Epithelial cell of proximal tubule (primary cell): ENCODE data around the gene UNG. TPM values are rescaled to one million over a fixed set of nuclear protein-coding genes. Genes with fewer than 3 reads are reported as not detected.

ENCODE experiments used
- DNase-seq: peaks from one replicate; pipeline ENCODE4 v3.0.0-alpha.2; 2011; ENCODE audit warnings: low read depth
- H3K4me3 ChIP-seq: 2 replicates; pipeline ENCODE4 v1.5.1; 2011; ENCODE audit warnings: low read depth, mild to moderate bottlenecking, low read length
- total RNA-seq: library from RNA; depleted of rRNA; stranded (reverse); fragments of >200 nt; gene quantifications from 2 replicates; pipeline ENCODE4 v1.2.3, GENCODE V29; 2015
- TF ChIP-seq, protein P1 (sequence below): conservative IDR thresholded peaks from 2 replicates; pipeline ENCODE4 v1.5.1; 2012; ENCODE audit warnings: low read depth, mild to moderate bottlenecking, low read length

The UNG gene
- total RNA-seq, 1 donor from 2014 or later: 118 TPM

DNA sequence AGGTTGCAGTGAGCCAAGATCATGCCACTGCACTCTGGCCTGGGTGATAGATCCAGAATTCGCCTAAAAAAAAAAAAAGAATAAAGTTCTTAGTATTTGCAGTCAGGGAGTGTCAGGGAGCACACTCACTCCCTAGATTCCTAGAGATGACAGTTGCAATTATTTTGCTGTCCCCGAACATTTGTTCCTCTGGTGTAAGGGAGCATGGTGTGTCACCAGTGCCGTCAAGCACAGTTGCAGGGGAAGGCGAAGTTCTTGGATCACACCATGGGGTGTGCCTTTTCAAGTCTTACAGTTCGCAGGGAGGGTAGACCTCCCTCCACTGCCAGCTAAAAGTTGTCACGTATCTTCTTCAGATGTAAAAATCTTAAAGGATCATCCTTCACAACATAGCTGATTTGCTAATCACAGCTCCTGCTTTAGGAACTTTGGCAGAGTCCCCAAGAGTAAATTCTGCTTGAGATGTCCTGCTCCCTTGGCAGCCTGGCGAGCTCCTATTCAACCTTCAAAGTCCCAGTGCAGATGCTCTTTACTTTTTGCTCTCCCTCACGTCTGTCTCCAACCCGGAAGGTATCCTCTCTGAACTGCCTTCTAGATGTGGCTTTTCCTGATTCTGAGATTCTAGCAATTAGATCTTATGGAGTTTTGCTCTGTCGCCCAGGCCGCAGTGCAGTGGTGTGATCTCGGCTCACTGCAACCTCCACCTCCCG lies 30.3 kb downstream of the UNG start:
- TF ChIP-seq, protein P1, sequence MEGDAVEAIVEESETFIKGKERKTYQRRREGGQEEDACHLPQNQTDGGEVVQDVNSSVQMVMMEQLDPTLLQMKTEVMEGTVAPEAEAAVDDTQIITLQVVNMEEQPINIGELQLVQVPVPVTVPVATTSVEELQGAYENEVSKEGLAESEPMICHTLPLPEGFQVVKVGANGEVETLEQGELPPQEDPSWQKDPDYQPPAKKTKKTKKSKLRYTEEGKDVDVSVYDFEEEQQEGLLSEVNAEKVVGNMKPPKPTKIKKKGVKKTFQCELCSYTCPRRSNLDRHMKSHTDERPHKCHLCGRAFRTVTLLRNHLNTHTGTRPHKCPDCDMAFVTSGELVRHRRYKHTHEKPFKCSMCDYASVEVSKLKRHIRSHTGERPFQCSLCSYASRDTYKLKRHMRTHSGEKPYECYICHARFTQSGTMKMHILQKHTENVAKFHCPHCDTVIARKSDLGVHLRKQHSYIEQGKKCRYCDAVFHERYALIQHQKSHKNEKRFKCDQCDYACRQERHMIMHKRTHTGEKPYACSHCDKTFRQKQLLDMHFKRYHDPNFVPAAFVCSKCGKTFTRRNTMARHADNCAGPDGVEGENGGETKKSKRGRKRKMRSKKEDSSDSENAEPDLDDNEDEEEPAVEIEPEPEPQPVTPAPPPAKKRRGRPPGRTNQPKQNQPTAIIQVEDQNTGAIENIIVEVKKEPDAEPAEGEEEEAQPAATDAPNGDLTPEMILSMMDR: no peak
- no peak overlapping the region for H3K4me3 ChIP-seq
- DNase-seq: no peak

DNA sequence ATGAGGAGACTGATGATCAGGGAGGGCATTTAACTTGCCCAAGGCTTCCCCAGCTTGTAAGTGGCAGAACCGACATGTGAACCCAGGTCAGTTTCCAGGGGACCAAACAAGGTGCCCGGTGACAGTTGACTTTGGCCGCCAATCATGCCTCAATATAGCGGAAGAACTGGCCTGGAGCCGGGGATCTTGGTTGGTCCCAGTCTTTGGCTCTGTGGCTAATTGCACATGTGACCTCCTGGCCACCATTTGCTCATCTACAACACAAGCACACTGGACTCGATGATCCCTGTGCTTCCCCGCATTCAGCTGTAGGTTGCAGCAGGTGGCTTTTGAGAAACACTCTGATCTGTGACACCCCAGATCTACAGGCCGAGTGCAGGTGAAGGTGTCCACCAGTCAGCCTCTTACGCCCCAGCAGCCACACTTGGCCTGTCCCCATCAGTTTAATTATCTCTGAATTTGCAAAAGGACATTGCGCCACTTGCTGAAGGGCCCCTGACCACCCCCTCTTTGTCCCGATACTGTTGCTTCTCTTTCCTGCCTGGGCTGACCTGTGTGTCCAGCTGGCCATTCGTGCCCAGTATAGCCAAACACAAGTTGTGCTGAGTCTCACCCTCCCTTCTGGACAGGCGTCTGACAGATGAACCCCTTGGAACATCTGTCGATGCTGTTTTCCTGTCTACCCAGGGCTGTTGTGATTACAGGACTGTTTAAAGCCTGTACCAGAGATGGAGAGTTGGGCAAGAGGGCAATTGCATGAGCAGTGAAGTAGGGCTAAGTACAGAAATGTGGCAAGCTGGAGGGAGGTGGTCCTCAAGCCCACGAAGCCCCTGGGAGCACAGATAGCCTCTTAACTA lies 33.1 kb downstream of the UNG start:
- TF ChIP-seq, protein P1: no peak

DNA sequence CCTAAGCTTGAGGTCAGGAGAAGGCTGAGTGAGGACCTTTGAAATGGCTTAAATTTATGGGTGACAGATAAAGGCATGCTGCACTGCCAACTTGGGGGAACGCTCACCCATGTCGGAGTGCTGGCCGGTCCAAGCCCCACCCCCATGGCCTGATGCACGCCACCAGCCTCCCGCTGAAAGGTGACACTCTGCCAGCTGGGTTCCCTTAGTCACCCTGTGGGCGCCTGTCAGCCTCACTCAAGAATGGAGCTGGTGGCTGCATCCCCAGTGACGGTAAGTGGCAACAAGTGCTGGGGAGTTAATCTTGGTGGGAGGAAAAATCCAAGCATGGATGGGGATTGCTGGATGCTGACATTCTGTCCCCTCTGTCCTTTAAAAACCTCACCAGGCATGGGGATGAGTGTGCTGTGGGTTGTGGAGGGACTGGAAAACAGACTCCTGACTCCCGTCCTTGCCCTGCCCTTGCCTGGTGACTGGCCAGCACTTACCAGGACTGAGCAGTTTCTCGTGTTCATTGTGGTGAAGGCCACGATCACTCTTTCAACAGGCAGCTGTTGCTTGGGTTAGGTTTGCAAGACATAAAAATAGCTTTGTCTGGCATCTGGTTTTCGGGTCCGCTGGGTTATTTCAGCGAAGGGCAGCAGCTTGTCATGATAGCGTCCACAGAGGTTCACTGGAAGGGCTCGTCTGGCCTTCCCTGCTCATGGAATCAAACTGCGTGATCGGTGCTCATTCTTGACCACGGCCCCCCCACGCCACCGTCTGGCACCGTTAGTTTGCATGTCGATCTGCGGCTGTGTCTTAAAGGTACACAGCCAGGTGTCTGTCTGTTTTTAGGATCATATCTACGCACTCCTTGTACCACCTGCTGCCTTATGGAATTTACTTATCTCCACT lies 34.0 kb downstream of the UNG start:
- TF ChIP-seq, protein P1: no peak
- H3K4me3 ChIP-seq: no peak overlapping the region
- no peak for DNase-seq

More for the DNA sequence above, 33.1 kb downstream of the UNG start:
- H3K4me3 ChIP-seq: no peak overlapping the region
- DNase-seq: no peak

DNA sequence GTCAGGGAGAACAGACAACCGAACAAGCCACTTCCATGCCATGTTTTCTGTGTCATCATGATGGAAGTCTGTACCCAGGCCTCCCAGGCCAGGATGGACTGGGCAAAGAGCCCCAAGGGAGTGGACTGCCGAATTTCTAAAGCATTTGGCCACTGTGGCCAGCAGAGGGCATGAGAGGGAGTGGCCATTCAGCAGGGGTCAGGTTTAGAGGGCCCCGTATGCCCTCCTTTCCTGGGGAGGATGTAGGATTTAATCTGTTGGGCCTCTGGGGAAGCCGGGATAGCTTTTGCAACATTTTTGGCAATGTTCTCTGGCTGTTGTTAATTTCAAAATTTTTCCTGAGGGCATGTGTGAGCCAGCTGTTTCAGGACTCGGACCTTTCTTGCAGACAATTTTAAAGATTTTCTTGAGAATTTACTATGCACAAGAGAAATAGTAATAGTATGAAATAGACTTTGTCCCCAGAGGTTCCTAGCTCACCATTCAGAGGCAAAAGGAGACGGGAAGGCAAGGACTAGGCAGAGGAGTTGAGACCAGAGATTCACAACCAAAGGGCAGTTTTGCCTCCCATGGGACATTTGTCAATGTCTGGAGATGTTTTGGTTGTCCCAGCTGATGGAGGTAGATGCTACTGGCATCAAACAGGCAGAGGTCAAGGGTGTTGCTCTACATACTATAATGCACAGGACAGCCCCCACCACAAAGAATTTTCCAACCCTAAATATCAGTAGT lies 37.0 kb downstream of the UNG start:
- TF ChIP-seq, protein P1: peak; percentile 73
- H3K4me3 ChIP-seq: no peak overlapping the region
- no peak for DNase-seq

DNA sequence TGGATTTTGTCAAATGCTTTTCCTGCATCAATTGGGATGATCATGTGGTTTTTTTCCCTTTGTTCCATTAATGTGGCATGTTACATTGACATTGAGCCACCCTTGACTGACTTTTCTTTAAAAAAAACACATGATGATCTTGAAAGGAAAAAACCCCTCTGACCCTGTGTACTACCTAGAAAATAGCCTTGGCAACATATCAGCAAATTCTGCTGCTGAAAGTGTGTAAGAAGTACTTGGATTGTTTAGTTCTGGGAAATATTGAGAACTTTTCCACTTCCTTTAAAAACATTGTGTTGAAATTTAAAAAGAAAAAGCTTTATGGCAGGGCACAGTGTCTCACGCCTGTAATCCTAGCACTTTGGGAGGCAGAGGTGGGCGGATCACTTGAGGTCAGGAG lies 39.7 kb downstream of the UNG start:
- DNase-seq: no peak
- H3K4me3 ChIP-seq: no peak overlapping the region
- TF ChIP-seq, protein P1: no peak

DNA sequence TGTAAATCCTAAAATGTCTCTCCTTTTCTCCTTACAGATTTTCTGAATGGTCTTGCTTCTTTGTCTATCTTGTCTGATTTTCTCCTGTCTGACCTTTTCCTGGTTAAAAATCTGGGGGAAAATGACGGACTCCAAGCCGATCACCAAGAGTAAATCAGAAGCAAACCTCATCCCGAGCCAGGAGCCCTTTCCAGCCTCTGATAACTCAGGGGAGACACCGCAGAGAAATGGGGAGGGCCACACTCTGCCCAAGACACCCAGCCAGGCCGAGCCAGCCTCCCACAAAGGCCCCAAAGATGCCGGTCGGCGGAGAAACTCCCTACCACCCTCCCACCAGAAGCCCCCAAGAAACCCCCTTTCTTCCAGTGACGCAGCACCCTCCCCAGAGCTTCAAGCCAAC lies 42.0 kb downstream of the UNG start:
- DNase-seq: no peak
- H3K4me3 ChIP-seq: no peak overlapping the region
- TF ChIP-seq, protein P1: no peak
